Colonic mucosa (tissue), 4 donors: ENCODE measurements around the gene RNF144A. TPM values are rescaled to one million over a fixed set of nuclear protein-coding genes. Genes with fewer than 3 reads are reported as not detected.

Experiments used
- DNase-seq: peaks from one replicate; pipeline ENCODE4 v3.0.0-alpha.2; 2020
- H3K27ac ChIP-seq: fragments of 200-600 bp; one replicate; pipeline ENCODE4 v1.8.0; 2021
- H3K27me3 ChIP-seq: fragments of 200-600 bp; one replicate; pipeline ENCODE4 v1.8.0; 2021
- H3K36me3 ChIP-seq: fragments of 200-600 bp; one replicate; pipeline ENCODE4 v1.8.0; 2021
- H3K4me1 ChIP-seq: fragments of 200-600 bp; one replicate; pipeline ENCODE4 v1.8.0; 2021; ENCODE audit warnings: mild to moderate bottlenecking
- H3K4me3 ChIP-seq: fragments of 200-600 bp; one replicate; pipeline ENCODE4 v1.8.0; 2021
- H3K9ac ChIP-seq, 2 donors: one replicate each; pipeline ENCODE4 v1.7.0; 2013; ENCODE audit warnings: control low read depth in 2 of 2, low read depth in 2 of 2, low read length in 2 of 2
- H3K9me3 ChIP-seq: fragments of 200-600 bp; one replicate; pipeline ENCODE4 v1.8.0; 2021
- intact Hi-C: fragments of 100-400 bp; cut with DNase I; formaldehyde crosslinking; loops from one replicate; pipeline ENCODE4 v1.14.1; 2022
- total RNA-seq, 2 donors: library from RNA; stranded (reverse); fragmentation: NEBNext Ultra II Directional in 1 of 2; extraction: Animal tissue kit (Norgen Biotek cat#: 25700) in 1 of 2; gene quantifications; one replicate each; pipeline ENCODE4 v1.2.1, GENCODE V29; 2021
- TF ChIP-seq, protein P1 (sequence below): fragments of 200-600 bp; IDR thresholded peaks from one replicate; pipeline ENCODE4 v1.8.0; 2022; ENCODE audit warnings: antibody characterized with exemption, mild to moderate bottlenecking
- donor health status: healthy.
- donor health status: DM: no; HTN: no; CAD: no.
- donor health status: DM: no; HTN: no; CAD: no.

Gene RNF144A
- total RNA-seq, 2 donors from 2014 or later = 13.9 to 22.6 TPM

GRCh38 chr2:6992794-6993228 lies 75.6 kb downstream of the RNF144A start:
- Histone ChIP-seq H3K9ac (no peak overlapping the region), H3K4me1 (no peaks in the 10 kb centered on the region), H3K27ac (no peak overlapping the region), H3K4me3 (no peak overlapping the region), H3K36me3 (no peaks in the 10 kb centered on the region), H3K27me3 (no peaks in the 10 kb centered on the region), H3K9me3 (no peaks in the 10 kb centered on the region)
- DNase-seq = no peak
- TF ChIP-seq, protein P1, sequence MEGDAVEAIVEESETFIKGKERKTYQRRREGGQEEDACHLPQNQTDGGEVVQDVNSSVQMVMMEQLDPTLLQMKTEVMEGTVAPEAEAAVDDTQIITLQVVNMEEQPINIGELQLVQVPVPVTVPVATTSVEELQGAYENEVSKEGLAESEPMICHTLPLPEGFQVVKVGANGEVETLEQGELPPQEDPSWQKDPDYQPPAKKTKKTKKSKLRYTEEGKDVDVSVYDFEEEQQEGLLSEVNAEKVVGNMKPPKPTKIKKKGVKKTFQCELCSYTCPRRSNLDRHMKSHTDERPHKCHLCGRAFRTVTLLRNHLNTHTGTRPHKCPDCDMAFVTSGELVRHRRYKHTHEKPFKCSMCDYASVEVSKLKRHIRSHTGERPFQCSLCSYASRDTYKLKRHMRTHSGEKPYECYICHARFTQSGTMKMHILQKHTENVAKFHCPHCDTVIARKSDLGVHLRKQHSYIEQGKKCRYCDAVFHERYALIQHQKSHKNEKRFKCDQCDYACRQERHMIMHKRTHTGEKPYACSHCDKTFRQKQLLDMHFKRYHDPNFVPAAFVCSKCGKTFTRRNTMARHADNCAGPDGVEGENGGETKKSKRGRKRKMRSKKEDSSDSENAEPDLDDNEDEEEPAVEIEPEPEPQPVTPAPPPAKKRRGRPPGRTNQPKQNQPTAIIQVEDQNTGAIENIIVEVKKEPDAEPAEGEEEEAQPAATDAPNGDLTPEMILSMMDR = no peak
- intact Hi-C loops = no loop called here

DNA sequence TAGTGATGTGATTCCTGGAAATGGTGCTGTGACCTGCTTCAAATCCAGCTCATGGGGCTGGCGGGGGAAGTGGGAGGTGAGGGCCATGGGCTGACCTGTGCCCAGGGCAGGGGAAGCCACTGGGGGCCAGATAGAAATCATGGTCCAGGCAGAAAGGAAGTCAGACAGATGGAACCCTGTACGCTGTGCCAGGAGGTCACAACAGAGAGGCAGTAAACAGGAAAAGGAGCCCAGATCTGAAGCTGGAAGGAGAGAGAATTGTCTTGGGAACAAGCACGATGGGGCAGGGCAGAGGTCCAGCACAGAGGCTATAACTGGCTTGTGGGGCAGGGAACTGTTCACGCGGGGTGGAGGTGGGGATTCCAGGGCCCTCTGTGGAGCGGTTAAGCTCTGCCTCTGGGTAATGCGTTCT lies 76.0 kb downstream of the RNF144A start:
- DNase-seq = no peak
- intact Hi-C loops = no loop called here
- Histone ChIP-seq H3K36me3 (no peaks in the 10 kb centered on the region), H3K27ac (no peak overlapping the region), H3K4me1 (no peaks in the 10 kb centered on the region), H3K9me3 (no peaks in the 10 kb centered on the region), H3K9ac (no peak overlapping the region), H3K4me3 (no peak overlapping the region), H3K27me3 (no peaks in the 10 kb centered on the region)
- TF ChIP-seq, protein P1 = no peak

GRCh38 chr2:6993936-6994335 lies 76.7 kb downstream of the RNF144A start:
- TF ChIP-seq, protein P1 = no peak
- H3K27ac ChIP-seq = no peak overlapping the region
- H3K4me3 ChIP-seq = no peak overlapping the region
- no peak for DNase-seq
- no peaks in the 10 kb centered on the region for H3K9me3 ChIP-seq
- no peaks in the 10 kb centered on the region for H3K27me3 ChIP-seq
- no peaks in the 10 kb centered on the region for H3K36me3 ChIP-seq
- no peaks in the 10 kb centered on the region for H3K4me1 ChIP-seq
- no peak overlapping the region for H3K9ac ChIP-seq
- intact Hi-C loops = no loop called here

DNA sequence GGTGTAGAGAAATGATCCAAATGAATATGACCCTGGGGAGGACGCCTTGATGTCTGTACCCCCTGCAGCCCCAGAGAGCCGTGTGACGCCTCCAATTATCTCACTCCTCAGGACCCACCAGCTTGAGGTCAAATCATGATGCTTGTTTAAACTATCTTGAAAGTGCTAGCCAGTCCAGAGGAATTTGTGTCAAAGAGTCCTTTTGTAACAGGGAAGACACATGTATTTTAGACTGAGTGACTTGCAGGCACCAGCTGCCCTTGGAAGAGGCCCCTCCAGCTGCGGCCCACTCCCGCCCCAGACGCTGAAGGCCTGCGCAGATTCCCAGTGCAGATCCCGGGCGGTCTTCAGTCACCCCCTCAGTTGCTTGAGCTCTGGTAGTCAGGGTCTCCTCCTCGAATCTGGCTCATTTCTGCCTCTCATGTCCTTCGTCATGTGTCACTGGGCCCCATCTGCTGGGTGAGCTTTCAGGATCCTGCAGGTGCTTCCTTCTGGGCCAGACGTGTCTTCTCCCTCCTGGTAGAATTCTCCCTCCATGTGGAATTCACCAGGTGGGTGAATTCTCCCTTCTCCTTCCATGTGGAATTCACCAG lies 77.4 kb downstream of the RNF144A start:
- Histone ChIP-seq H3K36me3 (no peaks in the 10 kb centered on the region), H3K9me3 (no peaks in the 10 kb centered on the region), H3K27me3 (no peaks in the 10 kb centered on the region), H3K4me3 (no peak overlapping the region), H3K4me1 (no peaks in the 10 kb centered on the region), H3K27ac (no peak overlapping the region), H3K9ac (no peak overlapping the region)
- intact Hi-C loops = no loop called here
- no peak for DNase-seq
- TF ChIP-seq, protein P1 = no peak

DNA sequence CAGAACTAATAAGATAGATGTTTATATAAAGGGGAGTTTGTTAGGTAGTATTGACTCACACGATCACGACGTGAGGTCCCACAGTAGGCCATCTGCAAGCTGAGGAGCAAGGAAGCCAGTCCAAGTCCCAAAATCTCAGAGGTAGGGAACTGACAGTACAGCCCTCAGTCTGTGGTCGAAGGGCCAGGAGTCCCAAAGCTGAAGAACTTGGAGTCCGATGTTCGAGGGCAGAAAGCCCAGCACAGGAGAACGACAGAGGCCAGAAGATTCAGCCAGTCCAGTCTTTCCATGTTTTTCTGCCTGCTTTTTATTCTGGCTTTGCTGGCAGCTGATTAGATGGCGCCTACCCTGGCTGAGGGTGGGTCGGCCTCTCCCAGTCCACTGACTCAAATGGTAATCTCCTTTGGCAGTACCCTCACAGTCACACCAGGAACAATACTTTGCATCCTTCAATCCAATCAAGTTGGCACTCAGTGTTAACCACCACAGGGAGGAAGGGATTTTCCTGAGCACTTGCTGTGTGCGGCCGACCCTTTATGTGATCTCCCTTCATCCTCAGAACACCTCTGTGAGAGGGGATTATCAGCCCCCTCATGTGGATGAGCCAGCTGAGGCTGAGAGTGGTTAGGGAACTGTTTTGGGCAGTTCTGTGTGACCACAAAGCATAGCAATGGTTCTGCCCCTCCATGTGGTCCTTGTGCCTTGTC lies 78.3 kb downstream of the RNF144A start:
- TF ChIP-seq, protein P1 = no peak

More for the DNA sequence above, 78.3 kb downstream of the RNF144A start:
- Histone ChIP-seq H3K4me1 (no peaks in the 10 kb centered on the region), H3K27ac (no peak overlapping the region), H3K27me3 (no peaks in the 10 kb centered on the region), H3K4me3 (no peak overlapping the region), H3K9me3 (no peaks in the 10 kb centered on the region), H3K9ac (no peak overlapping the region), H3K36me3 (no peaks in the 10 kb centered on the region)
- no peak for DNase-seq
- intact Hi-C loops = no loop called here
